GM15510 (cell line): ENCODE data around the gene AMZ1.

ENCODE experiments used
- POLR2A ChIP-seq: IDR thresholded peaks from 3 replicates; pipeline ENCODE4 v1.6.1; 2011; ENCODE audit warnings: borderline replicate concordance; ENCODE audit not compliant: insufficient read length; ENCODE audit errors: extremely low read depth

Gene AMZ1

GRCh38 chr7:2758673-2759616 lies 70.9 kb downstream of the AMZ1 start:
- TF ChIP-seq POLR2A = no peak

GRCh38 chr7:2759736-2760097 lies 71.7 kb downstream of the AMZ1 start:
- TF ChIP-seq POLR2A = no peak

GRCh38 chr7:2760098-2760889 lies 72.3 kb downstream of the AMZ1 start:
- TF ChIP-seq POLR2A = no peak

GRCh38 chr7:2761131-2761624 lies 73.2 kb downstream of the AMZ1 start:
- TF ChIP-seq POLR2A = no peak

- TF ChIP-seq POLR2A = no peak
These were observed 73.9 kb downstream of the AMZ1 start for GRCh38 chr7:2761801-2762497.

GRCh38 chr7:2763597-2763996 lies 75.6 kb downstream of the AMZ1 start:
- TF ChIP-seq POLR2A = no peak

GRCh38 chr7:2764621-2765020 lies 76.6 kb downstream of the AMZ1 start:
- TF ChIP-seq POLR2A = no peak
